Cardiac muscle cell (in vitro differentiated cells and primary cell): ENCODE results near the gene LYSMD2. TPM values are rescaled to one million over a fixed set of nuclear protein-coding genes. Genes with fewer than 3 reads are reported as not detected.

Experiments used
- DNase-seq, 2 donors: peaks; one replicate each; pipeline versions ENCODE4 v3.0.0 to v3.0.0-alpha.2; 2010 to 2017; ENCODE audit warnings: low read depth in 1 of 2, low spot score in 1 of 2
- H3K27ac ChIP-seq: fragments of 200-600 bp; sonication (generic); 2 replicates; pipeline ENCODE4 v1.5.1; 2016
- H3K27me3 ChIP-seq: fragments of 200-600 bp; sonication (generic); 2 replicates; pipeline ENCODE4 v1.6.0; 2016; ENCODE audit warnings: control low read depth
- H3K36me3 ChIP-seq: fragments of 200-600 bp; sonication (generic); 2 replicates; pipeline ENCODE4 v1.5.1; 2016; ENCODE audit warnings: control low read depth
- H3K4me1 ChIP-seq: fragments of 200-600 bp; sonication (generic); 2 replicates; pipeline ENCODE4 v1.8.1; 2017; ENCODE audit warnings: low read depth, mild to moderate bottlenecking, mixed run types
- H3K4me3 ChIP-seq: fragments of 200-600 bp; sonication (generic); 2 replicates; pipeline ENCODE4 v1.5.1; 2016; ENCODE audit warnings: mild to moderate bottlenecking
- H3K9me3 ChIP-seq: fragments of 200-600 bp; sonication (generic); 2 replicates; pipeline ENCODE4 v1.5.1; 2017; ENCODE audit warnings: low read depth, mild to moderate bottlenecking, control low read depth
- CTCF ChIP-seq: IDR thresholded peaks from 2 replicates; pipeline ENCODE4 v1.5.1; 2012; ENCODE audit warnings: low read depth, mild to moderate bottlenecking, low read length
- polyA plus RNA-seq: library from polyadenylated mRNA; unstranded; fragments of >200 nt; fragmentation: Nextera tagmentation; extraction: Ambion mirVana; gene quantifications from 2 replicates; pipeline ENCODE4 v1.2.1, GENCODE V29; 2016
- total RNA-seq: library from RNA; depleted of rRNA; stranded (reverse); fragments of >200 nt; gene quantifications from 2 replicates; pipeline ENCODE4 v1.2.3, GENCODE V29; 2016

Gene LYSMD2
- total and polyA plus RNA-seq, 2 experiments from 2014 or later, result 1.7 to 1.9 TPM

GRCh38 chr15:51721199-51721960 lies 16.1 kb downstream of the LYSMD2 start:
- Histone ChIP-seq H3K4me3 (no peak overlapping the region), H3K4me1 (peaks cover 25% of the 10 kb centered on the region), H3K27me3 (no peaks in the 10 kb centered on the region), H3K36me3 (no peaks in the 10 kb centered on the region), H3K27ac (no peak overlapping the region), H3K9me3 (no peaks in the 10 kb centered on the region)
- DNase-seq, result peak in 1 of 2 donors; percentile 40
- TF ChIP-seq CTCF, result no peak

GRCh38 chr15:51720201-51720995 lies 17.1 kb downstream of the LYSMD2 start:
- no peak overlapping the region for H3K27ac ChIP-seq
- no peak for TF ChIP-seq CTCF
- no peaks in the 10 kb centered on the region for H3K36me3 ChIP-seq
- H3K4me1 ChIP-seq, result peaks cover 19% of the 10 kb centered on the region
- no peaks in the 10 kb centered on the region for H3K9me3 ChIP-seq
- H3K4me3 ChIP-seq, result no peak overlapping the region
- DNase-seq, result no peak
- no peaks in the 10 kb centered on the region for H3K27me3 ChIP-seq

GRCh38 chr15:51718746-51719145 lies 18.7 kb downstream of the LYSMD2 start:
- H3K9me3 ChIP-seq, result no peaks in the 10 kb centered on the region
- H3K4me1 ChIP-seq, result peaks cover 4% of the 10 kb centered on the region
- no peaks in the 10 kb centered on the region for H3K36me3 ChIP-seq
- no peak overlapping the region for H3K4me3 ChIP-seq
- TF ChIP-seq CTCF, result no peak
- DNase-seq, result no peak
- H3K27me3 ChIP-seq, result no peaks in the 10 kb centered on the region
- no peak overlapping the region for H3K27ac ChIP-seq

- no peak overlapping the region for H3K4me3 ChIP-seq
- TF ChIP-seq CTCF, result no peak
- DNase-seq, result peak in 1 of 2 donors; percentile 26
- no peaks in the 10 kb centered on the region for H3K36me3 ChIP-seq
- H3K27me3 ChIP-seq, result no peaks in the 10 kb centered on the region
- H3K9me3 ChIP-seq, result no peaks in the 10 kb centered on the region
- H3K27ac ChIP-seq, result no peak overlapping the region
- peaks cover 3% of the 10 kb centered on the region for H3K4me1 ChIP-seq
Observed at GRCh38 chr15:51718219-51718618, 19.2 kb downstream of the LYSMD2 start.

GRCh38 chr15:51714911-51715310 lies 22.5 kb downstream of the LYSMD2 start:
- Histone ChIP-seq H3K27ac (no peak overlapping the region), H3K9me3 (no peaks in the 10 kb centered on the region), H3K4me1 (peaks cover 3% of the 10 kb centered on the region), H3K27me3 (no peaks in the 10 kb centered on the region), H3K4me3 (no peak overlapping the region), H3K36me3 (no peaks in the 10 kb centered on the region)
- TF ChIP-seq CTCF, result no peak
- no peak for DNase-seq
